ENCODE measurements around the gene BLCAP.
A peak's percentile ranks its signal among the peaks of the same experiment; 100 is the strongest.
"Not testable (repeated sequence)": the region's sequence is repeated elsewhere in the genome, so short reads cannot be mapped to it uniquely, and the experiment has no call there.

Gene BLCAP

GRCh38 chr20:37552415-37552814, 24.7 kb upstream of the BLCAP start:
- no peak for TF ChIP-seq CTCF (conservative IDR thresholded peaks at IDR 0.05; ENCODE audit: low read length)
- peak; percentile 26 for DNase-seq (ENCODE audit: low read depth)

DNA sequence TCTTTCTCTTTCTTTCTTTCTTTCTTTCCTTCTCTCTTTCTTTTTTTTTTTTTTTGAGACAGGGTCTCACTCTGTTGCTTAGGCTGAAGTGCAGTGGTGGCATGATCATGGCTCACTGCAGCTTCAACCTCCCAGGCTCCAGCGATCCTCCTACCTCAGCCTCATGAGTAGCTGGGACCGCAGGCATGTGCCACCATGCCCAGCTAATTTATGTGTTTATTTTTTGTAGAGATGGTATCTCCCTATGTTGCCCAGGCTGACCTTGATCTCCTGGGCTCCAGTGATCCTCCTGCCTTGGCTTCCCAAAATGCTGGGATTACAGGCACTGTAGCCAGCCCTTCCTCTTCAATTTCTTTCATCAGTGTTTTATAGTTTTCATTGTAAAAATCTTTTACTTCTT, 24.0 kb upstream of the BLCAP start:
- not testable (repeated sequence) for H3K4me3 ChIP-seq (ENCODE audit: low read length)

More at GRCh38 chr20:37552415-37552814, 24.7 kb upstream of the BLCAP start:
- no peak overlapping the region for H3K4me3 ChIP-seq (ENCODE audit: low read length)

DNA sequence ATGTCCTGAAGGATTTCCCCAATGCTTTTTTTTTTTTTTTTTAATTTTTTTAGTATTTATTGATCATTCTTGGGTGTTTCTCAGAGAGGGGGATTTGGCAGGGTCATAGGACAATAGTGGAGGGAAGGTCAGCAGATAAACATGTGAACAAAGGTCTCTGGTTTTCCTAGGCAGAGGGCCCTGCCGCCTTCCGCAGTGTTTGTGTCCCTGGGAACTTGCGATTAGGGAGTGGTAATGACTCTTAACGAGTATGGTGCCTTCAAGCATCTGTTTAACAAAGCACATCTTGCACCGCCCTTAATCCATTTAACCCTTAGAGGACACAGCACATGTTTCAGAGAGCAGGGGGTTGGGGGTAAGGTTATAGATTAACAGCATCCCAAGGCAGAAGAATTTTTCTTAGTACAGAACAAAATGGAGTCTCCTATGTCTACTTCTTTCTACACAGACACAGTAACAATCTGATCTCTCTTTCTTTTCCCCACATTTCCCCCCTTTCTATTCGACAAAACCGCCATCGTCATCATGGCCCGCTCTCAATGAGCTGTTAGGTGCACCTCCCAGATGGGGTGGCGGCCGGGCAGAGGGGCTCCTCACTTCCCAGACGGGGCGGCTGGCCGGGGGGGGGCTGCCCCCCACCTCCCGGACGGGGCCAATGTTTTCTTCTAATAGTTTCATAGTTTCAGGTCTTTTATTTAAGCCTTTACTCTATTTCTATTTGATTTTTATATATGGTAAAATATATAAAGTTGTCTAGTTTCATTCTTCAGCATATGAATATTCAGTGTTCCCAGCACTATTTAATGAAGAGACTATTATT, 22.6 kb upstream of the BLCAP start:
- H3K4me3 ChIP-seq (ENCODE audit: low read length); DNase-seq (ENCODE audit: low read depth): not testable (repeated sequence)

More for the DNA sequence above, 24.0 kb upstream of the BLCAP start:
- not testable (repeated sequence) for DNase-seq (ENCODE audit: low read depth)

- H3K4me3 ChIP-seq (ENCODE audit: low read length) = no peak overlapping the region
- no peak for DNase-seq (ENCODE audit: low read depth)
- TF ChIP-seq CTCF (conservative IDR thresholded peaks at IDR 0.05; ENCODE audit: low read length) = no peak
These were observed 20.2 kb upstream of the BLCAP start for GRCh38 chr20:37547912-37548311.

- H3K4me3 ChIP-seq (ENCODE audit: low read length) = no peak overlapping the region
- TF ChIP-seq CTCF (conservative IDR thresholded peaks at IDR 0.05; ENCODE audit: low read length) = no peak
- no peak for DNase-seq (ENCODE audit: low read depth)
These were observed 17.8 kb upstream of the BLCAP start for GRCh38 chr20:37545516-37545915.

DNA sequence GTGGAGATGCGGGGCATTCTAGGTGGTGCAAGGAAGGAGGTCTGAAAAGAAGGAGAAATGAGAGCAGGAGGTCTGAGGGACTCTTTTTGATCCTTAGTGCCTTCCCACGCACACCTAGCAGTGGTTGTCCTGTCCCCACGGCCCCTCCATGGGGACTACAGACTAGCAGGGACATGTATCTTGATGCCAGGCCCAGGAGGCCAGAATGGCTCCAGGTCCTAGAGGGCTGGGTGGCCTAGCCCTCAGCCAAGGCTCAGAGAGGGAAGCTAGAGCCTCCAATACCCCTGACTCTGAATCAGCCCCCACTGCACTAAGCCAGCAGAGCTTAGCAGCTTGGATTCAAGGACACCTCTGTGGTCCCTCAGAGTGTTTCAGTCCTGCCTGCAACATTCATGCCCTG, 16.7 kb upstream of the BLCAP start:
- H3K4me3 ChIP-seq (ENCODE audit: low read length) = no peak overlapping the region
- no peak for TF ChIP-seq CTCF (conservative IDR thresholded peaks at IDR 0.05; ENCODE audit: low read length)
- no peak for DNase-seq (ENCODE audit: low read depth)

- no peak overlapping the region for H3K4me3 ChIP-seq (ENCODE audit: low read length)
- peak; percentile 50 for DNase-seq (ENCODE audit: low read depth)
- TF ChIP-seq CTCF (conservative IDR thresholded peaks at IDR 0.05; ENCODE audit: low read length) = peak; percentile 69
These were observed 16.2 kb upstream of the BLCAP start for GRCh38 chr20:37543828-37544227.

DNA sequence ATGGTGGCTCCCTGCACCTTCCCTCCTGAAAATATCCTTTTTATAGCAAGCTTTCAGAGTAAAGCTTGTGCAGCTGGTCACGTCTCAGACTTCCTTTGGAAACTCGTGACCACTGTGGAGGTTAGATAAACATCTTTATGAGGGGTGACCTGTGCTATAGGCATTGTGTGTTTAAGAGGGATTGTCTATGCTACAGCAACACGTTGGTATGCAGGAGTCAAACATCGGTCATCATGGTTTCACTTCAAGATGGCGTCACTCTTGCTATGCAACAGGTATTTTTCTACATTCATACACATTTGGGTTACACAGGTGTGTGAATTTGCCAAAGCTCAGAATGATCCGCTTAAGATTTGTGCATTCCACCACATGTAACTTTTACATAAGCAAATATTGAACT, 14.6 kb upstream of the BLCAP start:
- no peak for DNase-seq (ENCODE audit: low read depth)
- TF ChIP-seq CTCF (conservative IDR thresholded peaks at IDR 0.05; ENCODE audit: low read length) = no peak

More for the DNA sequence above, 14.6 kb upstream of the BLCAP start:
- H3K4me3 ChIP-seq (ENCODE audit: low read length) = no peak overlapping the region

All from AG10803 (cell line).